Astrocyte of the hippocampus (primary cell): ENCODE measurements around the gene ABHD2.

Source experiments
- DNase-seq: peaks from one replicate; pipeline ENCODE4 v3.0.0; 2011; ENCODE audit warnings: low read depth, low spot score

The ABHD2 gene

GRCh38 chr15:89097313-89097712, 9.1 kb downstream of the ABHD2 start:
- no peak for DNase-seq

DNA sequence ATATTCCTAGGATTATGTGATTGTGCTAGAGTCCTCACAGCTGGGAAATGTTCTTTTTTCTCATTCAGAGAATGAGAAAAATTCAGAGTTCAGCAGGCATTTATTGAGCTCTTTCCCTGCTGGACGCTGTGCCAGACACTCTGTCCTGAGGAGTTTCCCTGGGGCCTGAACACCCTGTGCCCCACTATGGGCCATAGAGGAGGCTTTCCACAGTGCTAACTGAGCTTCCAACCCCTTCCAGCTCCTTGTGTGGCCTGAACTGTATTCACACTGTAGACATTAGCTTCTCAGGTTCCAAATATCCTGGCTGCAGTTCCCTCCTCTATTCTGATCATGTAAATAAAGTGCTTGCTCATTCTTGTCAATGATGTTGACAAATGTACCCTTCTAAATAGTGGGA, 10.0 kb downstream of the ABHD2 start:
- DNase-seq, result no peak

DNA sequence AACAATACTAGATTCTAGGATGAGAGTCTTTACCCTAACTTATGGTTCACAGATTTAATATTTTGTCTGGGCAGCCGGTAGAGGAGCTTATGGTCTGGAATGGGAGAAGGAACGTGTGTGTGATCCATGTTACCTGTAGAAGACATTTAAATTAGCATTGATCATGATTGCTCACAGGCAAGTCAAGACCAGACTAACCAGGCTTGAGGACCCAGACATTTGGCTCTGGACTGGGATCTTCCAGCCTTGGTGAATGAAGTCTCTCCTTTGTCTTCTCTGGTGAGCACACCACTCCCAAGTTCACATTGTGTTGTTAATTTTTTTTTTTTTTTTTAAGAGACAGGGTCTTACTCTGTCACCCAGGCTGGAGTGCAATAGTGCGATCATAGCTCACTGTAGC, 11.7 kb downstream of the ABHD2 start:
- no peak for DNase-seq

GRCh38 chr15:89101302-89102193, 13.3 kb downstream of the ABHD2 start:
- peak; percentile 98 for DNase-seq

GRCh38 chr15:89103481-89104171, 15.4 kb downstream of the ABHD2 start:
- no peak for DNase-seq

GRCh38 chr15:89104172-89104564, 15.9 kb downstream of the ABHD2 start:
- DNase-seq, result no peak

- peak; percentile 92 for DNase-seq
These were observed 16.9 kb downstream of the ABHD2 start for GRCh38 chr15:89105147-89105546.

GRCh38 chr15:89106200-89106599, 17.9 kb downstream of the ABHD2 start:
- DNase-seq, result no peak

DNA sequence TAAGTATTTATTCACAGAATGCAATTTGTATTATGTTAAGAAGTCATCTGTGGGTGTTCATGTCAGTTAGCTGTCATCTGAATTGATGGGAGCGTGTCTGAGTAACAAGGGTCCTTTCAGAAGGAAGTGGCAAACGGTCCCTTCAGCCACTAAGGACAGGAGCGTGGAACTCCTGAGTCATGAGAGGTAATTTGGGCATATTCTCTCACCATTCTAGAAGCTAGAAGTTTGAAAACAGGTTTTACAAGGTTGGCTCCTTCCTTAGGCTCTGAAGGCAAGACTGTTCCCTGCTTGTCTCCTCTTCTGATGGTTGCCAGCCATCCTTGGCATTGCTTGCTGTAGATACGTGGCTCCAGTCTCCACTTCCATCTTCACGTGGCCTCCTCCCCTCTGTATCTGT, 19.7 kb downstream of the ABHD2 start:
- DNase-seq, result no peak

DNA sequence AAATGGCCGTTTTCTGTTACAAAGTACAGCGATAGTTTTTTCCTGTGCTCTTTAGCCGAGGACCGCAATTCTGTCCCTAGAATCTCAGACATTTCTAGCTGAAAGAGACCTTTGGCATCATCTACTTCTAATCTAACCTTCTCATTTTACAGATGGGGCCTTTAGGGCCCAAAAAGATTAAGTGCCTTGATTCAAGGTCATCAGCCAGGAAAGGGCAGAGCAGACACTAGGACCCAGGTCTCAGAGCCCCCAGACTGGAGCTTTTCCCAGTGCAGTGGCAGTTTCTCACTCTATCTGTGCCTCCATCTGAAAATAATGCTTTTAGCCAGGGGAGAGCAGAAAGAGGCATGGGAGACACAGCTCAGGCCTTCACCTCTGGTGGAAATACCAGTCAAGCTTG, 20.6 kb downstream of the ABHD2 start:
- no peak for DNase-seq

- DNase-seq, result no peak
These were observed 21.0 kb downstream of the ABHD2 start for GRCh38 chr15:89109238-89109637.

DNA sequence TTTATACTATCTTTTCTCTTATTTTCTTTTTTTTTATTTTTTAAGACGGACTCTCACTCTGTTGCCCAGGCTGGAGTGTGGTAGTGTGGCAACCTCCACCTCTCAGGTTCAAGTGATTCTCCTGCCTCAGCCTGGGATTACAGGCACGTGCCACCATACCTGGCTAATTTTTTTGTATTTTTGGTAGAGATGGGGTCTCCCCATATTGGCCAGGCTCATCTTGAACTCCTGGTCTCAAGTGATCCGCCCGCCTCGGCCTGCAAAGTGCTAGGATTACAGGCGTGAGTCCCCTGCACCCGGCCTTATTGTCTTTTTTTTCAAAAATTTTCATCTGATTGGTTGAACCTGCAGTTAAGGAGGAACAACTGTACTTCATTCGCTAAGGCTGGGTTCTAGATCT, 21.8 kb downstream of the ABHD2 start:
- DNase-seq, result no peak

DNA sequence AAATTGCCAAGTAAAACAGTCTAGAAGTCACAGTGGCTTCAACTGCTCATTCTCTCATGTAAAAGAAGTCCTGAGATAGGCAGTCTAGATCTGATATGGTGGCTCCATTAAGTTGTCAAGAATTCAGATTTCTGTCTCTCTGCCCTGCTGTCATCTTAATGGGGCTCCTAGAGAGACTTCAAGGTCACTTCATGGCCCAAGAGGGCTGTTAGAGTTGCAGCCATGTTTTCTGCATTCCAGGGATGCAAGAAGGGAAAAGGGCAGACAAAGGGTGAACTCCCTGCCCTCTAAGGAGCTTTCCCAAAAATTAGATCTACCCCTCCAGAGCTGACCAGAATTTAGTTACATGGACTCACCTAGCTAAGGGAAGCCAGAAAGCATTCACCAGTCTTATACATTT, 23.1 kb downstream of the ABHD2 start:
- DNase-seq, result no peak

DNA sequence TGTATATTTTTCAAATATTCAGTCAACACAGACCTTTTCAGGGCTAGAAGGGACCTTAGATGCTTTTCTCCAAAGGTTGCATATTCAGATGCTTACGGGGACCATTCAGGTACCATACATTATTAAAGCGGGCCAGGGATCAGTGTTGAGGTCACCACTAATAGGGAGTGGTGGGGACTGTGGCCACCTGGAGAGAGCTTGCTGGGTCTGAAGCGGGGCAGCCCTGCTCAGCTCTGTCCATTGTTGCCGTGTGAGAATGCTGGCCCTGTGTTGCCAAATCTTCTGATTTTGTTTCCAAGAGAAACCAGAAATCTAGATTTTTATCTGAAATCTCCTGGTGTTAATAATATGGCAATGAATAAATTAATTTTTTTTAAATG, 23.7 kb downstream of the ABHD2 start:
- no peak for DNase-seq

DNA sequence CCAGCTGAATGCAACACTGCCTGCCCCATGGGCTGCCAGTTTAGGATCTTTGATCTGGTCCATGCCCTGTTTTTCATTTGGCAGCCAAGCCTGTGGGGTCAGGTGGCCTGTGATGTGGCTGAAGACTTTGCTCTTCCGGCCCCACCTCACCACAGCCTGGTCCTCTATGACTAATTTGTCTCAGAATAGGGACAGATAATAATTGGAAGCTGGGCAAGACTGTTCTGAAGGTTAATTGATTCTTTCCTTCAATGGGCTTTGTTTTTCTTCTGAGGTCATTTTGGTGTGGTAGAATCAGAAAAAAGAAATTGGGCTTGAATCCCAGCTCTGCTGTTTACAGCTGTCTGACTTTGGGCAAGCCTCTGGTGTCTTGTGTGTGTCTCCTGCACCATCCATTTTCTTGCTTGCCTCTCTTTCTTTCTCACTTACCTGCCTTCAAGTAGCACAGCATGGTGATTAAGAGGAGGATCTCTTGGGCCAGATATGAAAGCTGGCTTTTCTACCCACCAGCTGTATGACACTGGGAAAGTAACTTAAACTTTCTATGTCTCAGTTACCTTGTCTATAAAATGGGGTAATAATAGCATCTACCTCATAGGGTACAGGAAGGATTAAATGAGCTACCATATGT, 24.2 kb downstream of the ABHD2 start:
- DNase-seq, result peak; percentile 77

DNA sequence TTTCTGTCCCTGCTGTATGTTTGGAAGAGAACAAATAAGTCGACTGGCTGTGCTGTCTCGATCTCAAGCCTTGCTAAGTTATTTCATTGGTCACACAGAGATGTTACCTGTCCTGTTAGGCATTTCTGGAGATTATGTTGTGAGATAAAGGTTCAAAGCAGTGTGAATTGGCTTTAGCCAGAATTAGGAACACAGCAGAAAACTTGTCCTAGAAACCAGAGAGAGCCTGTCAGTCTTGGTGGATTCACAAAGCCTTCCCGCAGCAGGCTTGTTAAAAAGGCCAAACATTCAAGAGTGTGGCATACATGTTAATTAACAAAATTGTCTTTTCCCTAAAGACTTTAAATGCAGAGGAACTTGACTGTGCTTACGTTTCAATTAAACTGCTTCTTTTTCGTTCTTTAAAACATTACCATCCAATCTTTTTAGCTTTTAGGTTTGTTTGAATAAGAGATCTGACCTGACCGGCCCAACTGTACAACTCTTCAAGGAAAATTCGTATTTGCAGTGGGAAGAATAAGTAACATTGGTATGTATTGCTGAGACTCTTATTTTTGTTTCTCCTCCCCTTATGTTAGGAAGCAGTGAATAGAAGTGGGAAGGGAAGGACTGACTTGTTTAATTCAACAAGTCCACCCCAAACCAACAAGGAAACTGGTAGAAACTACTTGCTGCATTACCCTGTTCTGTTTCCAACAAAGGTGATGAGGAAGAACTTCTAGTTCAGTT, 25.2 kb downstream of the ABHD2 start:
- DNase-seq, result no peak

DNA sequence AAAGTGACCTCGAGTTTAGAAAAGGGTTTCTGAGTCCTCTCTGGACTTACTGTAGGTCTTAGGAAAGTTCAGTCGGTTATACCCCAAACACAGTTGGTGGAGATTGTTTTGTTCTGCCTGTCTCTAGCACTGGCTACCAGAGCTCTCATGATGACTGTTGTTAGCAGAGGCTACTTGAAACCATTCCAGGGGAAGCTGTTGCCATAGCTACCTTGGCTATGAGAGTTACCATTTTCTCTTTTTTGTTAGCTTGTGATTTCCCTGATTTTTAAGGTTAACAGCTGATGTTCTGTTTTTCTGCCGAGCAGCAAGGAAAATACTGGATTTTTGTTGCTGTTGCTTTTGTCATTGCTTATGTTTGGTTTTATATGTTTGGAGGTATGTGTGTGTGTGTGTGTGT, 26.7 kb downstream of the ABHD2 start:
- DNase-seq, result peak; percentile 90

GRCh38 chr15:89115547-89115946, 27.3 kb downstream of the ABHD2 start:
- DNase-seq, result peak; percentile 28

DNA sequence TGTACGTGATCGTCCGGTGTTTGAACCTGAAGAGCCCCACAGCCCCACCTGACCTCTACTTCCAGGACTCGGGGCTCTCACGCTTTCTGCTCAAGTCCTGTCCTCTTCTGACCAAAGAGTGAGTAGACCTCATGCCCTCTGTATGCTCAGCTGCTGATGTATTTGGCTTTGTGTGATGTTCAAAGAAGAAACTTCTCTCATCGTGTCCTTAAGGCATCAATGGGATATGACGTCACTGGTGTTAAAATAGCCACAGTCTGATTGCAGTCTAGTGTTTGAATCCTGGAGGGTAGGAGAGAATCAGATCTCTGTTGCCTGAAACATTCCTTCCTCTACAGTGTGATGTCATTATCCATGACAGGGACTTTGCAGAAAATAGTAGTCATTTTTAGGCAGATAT, 28.1 kb downstream of the ABHD2 start:
- DNase-seq, result no peak

DNA sequence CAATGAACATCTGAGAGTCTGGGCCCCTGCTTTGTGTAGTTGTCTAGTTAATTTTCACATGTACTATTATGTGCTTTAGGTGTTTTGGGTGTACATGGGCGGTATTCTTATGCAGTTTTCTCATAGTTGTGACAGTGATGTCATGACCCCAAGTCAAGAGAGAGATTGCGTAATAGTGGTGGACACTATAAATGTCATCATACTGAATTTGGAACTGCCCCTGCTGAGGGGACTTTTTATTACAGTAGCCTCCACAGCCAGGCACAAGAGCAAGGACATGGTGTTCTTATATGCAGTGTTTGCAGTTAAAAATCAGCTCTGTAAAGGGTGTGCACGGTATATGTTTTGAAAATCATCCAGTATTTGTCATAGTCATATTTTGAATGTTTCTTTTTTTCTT, 29.5 kb downstream of the ABHD2 start:
- no peak for DNase-seq

DNA sequence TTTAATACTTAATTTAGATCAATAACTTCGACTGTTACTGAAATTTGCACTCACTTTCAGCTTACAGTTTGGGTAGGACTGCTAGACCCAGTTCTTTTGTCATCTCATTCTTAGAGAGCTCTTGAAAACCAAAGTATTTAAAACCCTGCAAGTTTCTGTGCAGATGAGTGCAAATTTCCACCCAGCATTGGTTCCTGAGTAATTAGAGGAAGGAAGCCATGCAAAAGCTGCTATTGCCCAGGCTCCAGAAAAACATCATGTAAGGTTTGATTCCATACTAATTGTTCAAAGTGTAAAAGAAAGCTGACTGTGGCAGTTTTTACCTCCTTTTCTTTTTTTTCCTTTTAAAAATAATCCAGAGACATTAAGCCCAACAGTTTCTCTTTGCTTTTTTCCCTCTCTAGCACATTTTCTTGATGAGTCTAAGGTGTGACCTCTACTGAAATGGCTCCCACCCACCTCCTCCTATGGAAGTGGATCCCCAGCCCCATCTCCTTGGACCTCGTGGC, 30.3 kb downstream of the ABHD2 start:
- no peak for DNase-seq
